Mucosa of descending colon (tissue), 3 donors: ENCODE data around the gene TIMP2. TPM values are rescaled to one million over a fixed set of nuclear protein-coding genes. Genes with fewer than 3 reads are reported as not detected.
A peak's percentile ranks its signal among the peaks of the same experiment; 100 is the strongest.

Experiments
- ATAC-seq: fragments of 200-7000 bp; cut with Tn5 transposase; one replicate; pipeline ENCODE4 v1.9.1; 2020; ENCODE audit warnings: mild to moderate bottlenecking, moderate library complexity
- DNase-seq, 3 donors: peaks; one replicate each; pipeline ENCODE4 v3.0.0-alpha.2; 2020
- H3K36me3 ChIP-seq: fragments of 200-600 bp; one replicate; pipeline ENCODE4 v1.8.0; 2021; ENCODE audit warnings: low read depth, mild to moderate bottlenecking
- H3K4me1 ChIP-seq: fragments of 200-600 bp; one replicate; pipeline ENCODE4 v1.8.0; 2021; ENCODE audit warnings: low read depth, mild to moderate bottlenecking
- H3K4me3 ChIP-seq: fragments of 200-600 bp; one replicate; pipeline ENCODE4 v1.8.0; 2021; ENCODE audit warnings: mild to moderate bottlenecking
- H3K9me3 ChIP-seq: fragments of 200-600 bp; one replicate; pipeline ENCODE4 v1.8.0; 2021; ENCODE audit warnings: mild to moderate bottlenecking
- intact Hi-C, 2 donors: fragments of 100-400 bp; cut with DNase I in 1 of 2; cut with micrococcal nuclease in 1 of 2; formaldehyde crosslinking; loops; one replicate each; pipeline versions ENCODE4 v1.11.0 to v1.11.1; 2022; cut with DNase I, micrococcal nuclease
- total RNA-seq, 3 donors: library from RNA; stranded (reverse); fragmentation: NEBNext Ultra II Directional in 2 of 3; extraction: Animal tissue kit (Norgen Biotek cat#: 25700) in 2 of 3; gene quantifications; one replicate each; pipeline versions ENCODE4 v1.2.1 to v1.2.4, GENCODE V29; 2021 to 2023
- TF ChIP-seq, protein P1 (sequence below): fragments of 200-600 bp; IDR thresholded peaks from one replicate; pipeline ENCODE4 v1.8.0; 2022; ENCODE audit warnings: antibody characterized with exemption, mild to moderate bottlenecking
- donor health status: DM: no; HTN: no; CAD: no; lungs with moderate emphysema.
- donor health status: DM: no; HTN: no; CAD: no.
- donor health status: DM: no; HTN: yes; CAD: no.

The TIMP2 gene
- total RNA-seq, 3 donors from 2014 or later, result 44.9 to 268 (median 91.3) TPM

DNA sequence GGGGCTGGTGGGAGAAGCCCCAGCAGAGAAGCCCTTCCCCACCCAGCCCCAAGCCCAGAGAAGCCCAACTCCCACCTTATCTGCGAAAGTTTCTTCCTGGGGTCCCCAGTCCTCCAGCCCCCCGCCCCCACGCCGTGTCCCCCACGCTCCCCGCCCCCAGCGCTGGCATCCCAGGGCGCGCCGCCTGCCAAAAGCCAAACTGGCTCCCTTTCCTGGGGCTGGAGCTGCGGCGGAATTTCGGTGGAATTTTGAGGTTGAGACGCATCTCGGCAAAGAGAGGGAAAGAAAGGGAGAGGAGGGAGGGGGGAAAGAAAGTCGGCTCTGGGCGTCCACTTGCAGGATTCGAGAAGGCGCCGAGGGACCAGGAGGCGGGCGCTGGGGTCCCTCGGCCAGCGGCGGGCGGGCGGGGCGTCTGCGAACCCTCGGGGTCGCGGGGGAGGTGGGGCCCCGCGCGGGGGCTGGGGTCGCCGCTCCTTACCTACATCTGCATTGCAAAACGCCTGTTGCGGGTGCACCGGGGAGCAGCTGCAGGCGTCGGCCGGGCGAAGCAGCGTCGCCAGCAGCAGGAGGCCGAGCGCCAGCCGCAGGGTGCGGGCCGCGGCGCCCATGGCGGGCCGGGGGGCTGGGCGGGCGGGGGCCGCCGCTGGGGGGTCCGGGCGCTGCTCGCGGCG, 571 bp downstream of the TIMP2 start:
- intact Hi-C loops, result no loop called here
- H3K9me3 ChIP-seq, result no peaks in the 10 kb centered on the region
- no peaks in the 10 kb centered on the region for H3K36me3 ChIP-seq
- no peak for ATAC-seq
- DNase-seq, result peak in 1 of 3 donors; percentile 54
- TF ChIP-seq, protein P1, sequence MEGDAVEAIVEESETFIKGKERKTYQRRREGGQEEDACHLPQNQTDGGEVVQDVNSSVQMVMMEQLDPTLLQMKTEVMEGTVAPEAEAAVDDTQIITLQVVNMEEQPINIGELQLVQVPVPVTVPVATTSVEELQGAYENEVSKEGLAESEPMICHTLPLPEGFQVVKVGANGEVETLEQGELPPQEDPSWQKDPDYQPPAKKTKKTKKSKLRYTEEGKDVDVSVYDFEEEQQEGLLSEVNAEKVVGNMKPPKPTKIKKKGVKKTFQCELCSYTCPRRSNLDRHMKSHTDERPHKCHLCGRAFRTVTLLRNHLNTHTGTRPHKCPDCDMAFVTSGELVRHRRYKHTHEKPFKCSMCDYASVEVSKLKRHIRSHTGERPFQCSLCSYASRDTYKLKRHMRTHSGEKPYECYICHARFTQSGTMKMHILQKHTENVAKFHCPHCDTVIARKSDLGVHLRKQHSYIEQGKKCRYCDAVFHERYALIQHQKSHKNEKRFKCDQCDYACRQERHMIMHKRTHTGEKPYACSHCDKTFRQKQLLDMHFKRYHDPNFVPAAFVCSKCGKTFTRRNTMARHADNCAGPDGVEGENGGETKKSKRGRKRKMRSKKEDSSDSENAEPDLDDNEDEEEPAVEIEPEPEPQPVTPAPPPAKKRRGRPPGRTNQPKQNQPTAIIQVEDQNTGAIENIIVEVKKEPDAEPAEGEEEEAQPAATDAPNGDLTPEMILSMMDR, result no peak
- H3K4me3 ChIP-seq, result no peak overlapping the region
- H3K4me1 ChIP-seq, result peaks cover 22% of the 10 kb centered on the region

GRCh38 chr17:78923660-78924453, 1.3 kb downstream of the TIMP2 start:
- H3K36me3 ChIP-seq, result no peaks in the 10 kb centered on the region
- H3K9me3 ChIP-seq, result no peaks in the 10 kb centered on the region
- DNase-seq, result peak; percentile 91 to 95 (median 94)
- H3K4me1 ChIP-seq, result peaks cover 22% of the 10 kb centered on the region
- H3K4me3 ChIP-seq, result no peak overlapping the region
- TF ChIP-seq, protein P1, result no peak
- intact Hi-C loops, result no loop called here
- ATAC-seq, result peak; percentile 91

- ATAC-seq, result no peak
- no peaks in the 10 kb centered on the region for H3K36me3 ChIP-seq
- intact Hi-C loops, result no loop called here
- no peaks in the 10 kb centered on the region for H3K9me3 ChIP-seq
- no peak overlapping the region for H3K4me3 ChIP-seq
- H3K4me1 ChIP-seq, result peaks cover 22% of the 10 kb centered on the region
- TF ChIP-seq, protein P1, result no peak
- peak in 1 of 3 donors; percentile 30 for DNase-seq
These were observed 2.2 kb downstream of the TIMP2 start for GRCh38 chr17:78922816-78923498.

GRCh38 chr17:78921437-78921971, 3.7 kb downstream of the TIMP2 start:
- no peak overlapping the region for H3K4me3 ChIP-seq

DNA sequence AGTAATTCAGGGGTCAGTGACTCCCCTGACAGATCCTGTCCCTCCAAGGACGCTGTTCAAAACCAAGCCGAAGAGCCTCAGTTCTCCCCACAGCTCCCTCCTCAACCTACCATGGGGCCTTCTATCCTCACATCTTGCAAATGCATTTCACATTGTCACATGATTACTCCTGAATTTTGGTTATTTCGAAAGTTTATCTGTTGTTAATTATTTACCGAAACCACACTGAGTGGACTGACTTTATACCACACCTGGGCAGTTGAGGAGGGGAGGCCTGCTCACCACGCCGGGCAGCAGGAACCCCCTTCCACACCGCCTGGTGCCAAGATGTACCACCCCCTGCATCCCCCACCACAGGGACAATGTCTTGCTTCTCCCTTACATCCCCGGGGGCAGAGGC, 4.7 kb downstream of the TIMP2 start:
- ATAC-seq, result no peak
- TF ChIP-seq, protein P1, result no peak
- intact Hi-C loops, result no loop called here
- Histone ChIP-seq H3K36me3 (no peaks in the 10 kb centered on the region), H3K9me3 (no peaks in the 10 kb centered on the region), H3K4me1 (peaks cover 26% of the 10 kb centered on the region), H3K4me3 (no peak overlapping the region)
- no peak for DNase-seq

More at GRCh38 chr17:78921437-78921971, 3.7 kb downstream of the TIMP2 start:
- no peak for DNase-seq
- no peaks in the 10 kb centered on the region for H3K36me3 ChIP-seq
- H3K4me1 ChIP-seq, result peaks cover 22% of the 10 kb centered on the region
- H3K9me3 ChIP-seq, result no peaks in the 10 kb centered on the region
- no peak for ATAC-seq
- TF ChIP-seq, protein P1, result no peak
- intact Hi-C loops, result no loop called here
